ENCODE data around the gene VAV1. TPM values are rescaled to one million over a fixed set of nuclear protein-coding genes. Genes with fewer than 3 reads are reported as not detected.

VAV1 gene
- polyA plus RNA-seq, 3 donors, result 1.2 to 1.8 (median 1.5) TPM

GRCh38 chr19:6801485-6802086 is 29.1 kb downstream of the VAV1 start:
- DNase-seq (ENCODE audit: extremely low read depth in 1 of 11, low read depth in 9 of 11, low spot score in 4 of 11), result peak in 6 of 11 donors; percentile 3 to 11 (median 8)

GRCh38 chr19:6802336-6803035 is 30.0 kb downstream of the VAV1 start:
- no peak for DNase-seq (ENCODE audit: extremely low read depth in 1 of 11, low read depth in 9 of 11, low spot score in 4 of 11)

GRCh38 chr19:6803036-6803404 is 30.5 kb downstream of the VAV1 start:
- no peak for DNase-seq (ENCODE audit: extremely low read depth in 1 of 11, low read depth in 9 of 11, low spot score in 4 of 11)

- DNase-seq (ENCODE audit: extremely low read depth in 1 of 11, low read depth in 9 of 11, low spot score in 4 of 11), result no peak
Observed at GRCh38 chr19:6806488-6806887, 34.0 kb downstream of the VAV1 start.

- no peak for DNase-seq (ENCODE audit: extremely low read depth in 1 of 11, low read depth in 9 of 11, low spot score in 4 of 11)
Observed at GRCh38 chr19:6807291-6807690, 34.8 kb downstream of the VAV1 start.

GRCh38 chr19:6808494-6808893 is 36.0 kb downstream of the VAV1 start:
- DNase-seq (ENCODE audit: extremely low read depth in 1 of 11, low read depth in 9 of 11, low spot score in 4 of 11), result no peak

- no peak for DNase-seq (ENCODE audit: extremely low read depth in 1 of 11, low read depth in 9 of 11, low spot score in 4 of 11)
Observed at GRCh38 chr19:6809262-6809661, 36.8 kb downstream of the VAV1 start.

- DNase-seq (ENCODE audit: extremely low read depth in 1 of 11, low read depth in 9 of 11, low spot score in 4 of 11), result no peak
Observed at GRCh38 chr19:6811378-6811777, 38.9 kb downstream of the VAV1 start.

- DNase-seq (ENCODE audit: extremely low read depth in 1 of 11, low read depth in 9 of 11, low spot score in 4 of 11), result peak in 3 of 11 donors; percentile 1 to 5 (median 5)
Observed at GRCh38 chr19:6811906-6812305, 39.4 kb downstream of the VAV1 start.

GRCh38 chr19:6812612-6813011 is 40.1 kb downstream of the VAV1 start:
- no peak for DNase-seq (ENCODE audit: extremely low read depth in 1 of 11, low read depth in 9 of 11, low spot score in 4 of 11)

GRCh38 chr19:6813659-6814058 is 41.2 kb downstream of the VAV1 start:
- DNase-seq (ENCODE audit: extremely low read depth in 1 of 11, low read depth in 9 of 11, low spot score in 4 of 11), result no peak

- no peak for DNase-seq (ENCODE audit: extremely low read depth in 1 of 11, low read depth in 9 of 11, low spot score in 4 of 11)
Observed at GRCh38 chr19:6817179-6817578, 44.7 kb downstream of the VAV1 start.

- DNase-seq (ENCODE audit: extremely low read depth in 1 of 11, low read depth in 9 of 11, low spot score in 4 of 11), result no peak
Observed at GRCh38 chr19:6818246-6818645, 45.7 kb downstream of the VAV1 start.

- no peak for DNase-seq (ENCODE audit: extremely low read depth in 1 of 11, low read depth in 9 of 11, low spot score in 4 of 11)
Observed at GRCh38 chr19:6819323-6819722, 46.8 kb downstream of the VAV1 start.

GRCh38 chr19:6820237-6820636 is 47.7 kb downstream of the VAV1 start:
- no peak for DNase-seq (ENCODE audit: extremely low read depth in 1 of 11, low read depth in 9 of 11, low spot score in 4 of 11)

GRCh38 chr19:6821639-6822310 is 49.3 kb downstream of the VAV1 start:
- no peak for DNase-seq (ENCODE audit: extremely low read depth in 1 of 11, low read depth in 9 of 11, low spot score in 4 of 11)

- no peak for DNase-seq (ENCODE audit: extremely low read depth in 1 of 11, low read depth in 9 of 11, low spot score in 4 of 11)
Observed at GRCh38 chr19:6822311-6822670, 49.8 kb downstream of the VAV1 start.

- DNase-seq (ENCODE audit: extremely low read depth in 1 of 11, low read depth in 9 of 11, low spot score in 4 of 11), result no peak
Observed at GRCh38 chr19:6825076-6825774, 52.7 kb downstream of the VAV1 start.

- DNase-seq (ENCODE audit: extremely low read depth in 1 of 11, low read depth in 9 of 11, low spot score in 4 of 11), result no peak
Observed at GRCh38 chr19:6826281-6826920, 53.9 kb downstream of the VAV1 start.

GRCh38 chr19:6828306-6828697 is 55.8 kb downstream of the VAV1 start:
- no peak for DNase-seq (ENCODE audit: extremely low read depth in 1 of 11, low read depth in 9 of 11, low spot score in 4 of 11)
